ENCODE results near the gene LAMA1.

Gene LAMA1

DNA sequence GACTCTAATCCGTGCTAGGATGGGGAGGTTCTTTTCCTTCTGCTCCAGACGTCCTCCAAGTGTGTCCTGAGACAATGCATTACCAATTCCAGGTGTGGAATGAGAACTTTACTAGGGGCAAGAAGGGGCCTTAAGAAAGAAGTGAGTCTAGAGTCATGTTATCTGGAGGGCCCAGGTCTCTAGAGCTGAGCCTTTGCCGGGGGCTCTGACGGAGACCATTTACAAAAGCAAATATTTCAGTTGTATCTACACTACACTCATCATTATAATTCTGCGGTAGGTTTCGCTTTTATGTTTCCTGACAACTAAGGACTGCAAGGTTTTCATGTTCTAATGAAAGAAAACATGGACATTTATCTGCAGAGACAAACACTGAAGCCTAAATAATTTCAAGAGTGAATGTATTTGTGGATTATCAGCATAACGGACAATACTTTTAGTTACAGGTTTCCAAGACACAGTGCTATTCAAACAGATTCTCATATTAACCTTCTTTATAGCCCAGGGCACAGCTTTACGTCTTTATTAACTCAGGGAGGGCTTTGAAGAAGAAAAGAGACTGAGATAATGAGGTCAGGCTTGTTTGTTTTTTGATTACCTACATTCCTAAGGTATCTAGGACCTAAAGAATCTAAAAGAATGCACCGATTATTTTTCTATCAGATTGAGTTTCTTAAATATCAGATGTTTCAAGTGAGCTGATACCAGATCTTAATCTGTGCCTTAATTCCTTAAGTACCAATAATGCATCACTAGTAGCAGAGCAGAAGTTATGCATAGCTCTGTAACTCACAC lies 15.0 kb upstream of the LAMA1 start:
- Mint-ChIP-seq H3K27me3 (ENCODE audit: low read depth) (no peaks in the 10 kb centered on the region), H3K9me3 (peaks cover 17% of the 10 kb centered on the region), H3K27ac (no peak overlapping the region), H3K4me1 (ENCODE audit: low read depth) (no peaks in the 10 kb centered on the region), H3K4me3 (no peak overlapping the region), H3K36me3 (ENCODE audit: low read depth) (no peaks in the 10 kb centered on the region)
- DNase-seq (ENCODE audit: low spot score): no peak

DNA sequence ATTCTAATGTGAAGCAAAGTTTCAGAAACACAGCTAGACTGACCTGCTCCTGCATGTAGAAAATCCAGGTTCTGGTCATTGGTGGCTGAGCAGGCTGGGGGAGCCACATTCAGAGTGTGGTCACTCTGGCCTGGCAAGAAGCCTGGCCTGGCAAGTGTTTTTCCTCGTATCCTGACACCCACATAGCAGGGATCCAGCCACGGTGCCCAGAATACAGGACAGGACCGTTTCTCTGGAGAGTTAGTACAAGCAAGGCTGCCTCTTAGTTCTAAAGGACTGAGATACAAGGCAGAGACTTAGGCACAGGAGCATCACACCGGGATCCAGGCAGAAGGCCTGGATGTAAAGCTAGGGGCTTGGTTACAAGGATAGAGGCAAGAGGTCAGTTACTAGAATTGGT lies 4.8 kb upstream of the LAMA1 start:
- H3K9me3 Mint-ChIP-seq: peaks cover 10% of the 10 kb centered on the region
- H3K4me3 Mint-ChIP-seq: no peak overlapping the region
- H3K27me3 Mint-ChIP-seq (ENCODE audit: low read depth): peaks cover 11% of the 10 kb centered on the region
- no peaks in the 10 kb centered on the region for H3K36me3 Mint-ChIP-seq (ENCODE audit: low read depth)
- H3K27ac Mint-ChIP-seq: no peak overlapping the region
- no peaks in the 10 kb centered on the region for H3K4me1 Mint-ChIP-seq (ENCODE audit: low read depth)
- no peak for DNase-seq (ENCODE audit: low spot score)

DNA sequence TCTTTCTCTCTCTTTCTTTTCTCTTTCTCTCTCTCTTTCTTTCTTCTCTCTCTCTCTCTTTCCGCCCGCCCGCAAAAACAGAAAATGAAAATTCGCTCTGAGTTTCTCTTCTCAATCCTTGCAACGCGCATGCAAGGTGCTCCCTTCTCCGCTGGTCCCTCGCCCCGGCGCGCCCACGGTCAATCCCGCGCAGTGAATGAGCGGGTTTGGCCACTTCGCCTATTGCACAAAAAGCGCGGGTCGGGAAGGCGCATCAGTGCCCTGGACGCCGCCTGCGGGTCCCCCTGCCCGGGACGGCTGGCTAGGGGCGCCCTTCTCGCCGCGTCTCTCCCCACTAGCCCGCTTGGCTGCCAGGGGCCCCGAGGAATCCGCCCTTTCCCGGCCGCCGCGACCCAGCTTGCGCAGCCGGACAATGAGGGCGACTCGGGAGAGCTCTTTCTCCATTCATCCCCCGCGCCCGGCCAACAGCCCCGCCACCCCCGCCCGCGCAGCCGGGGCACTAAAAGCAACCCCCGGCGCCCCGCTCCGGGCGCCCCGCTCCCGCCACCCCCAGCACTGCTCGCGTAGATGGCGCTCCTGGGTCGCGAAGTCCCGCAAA lies 706 bp downstream of the LAMA1 start:
- H3K27ac Mint-ChIP-seq: no peak overlapping the region
- peaks cover 34% of the 10 kb centered on the region for H3K27me3 Mint-ChIP-seq (ENCODE audit: low read depth)
- no peaks in the 10 kb centered on the region for H3K36me3 Mint-ChIP-seq (ENCODE audit: low read depth)
- peak overlapping the region; percentile 5 for H3K4me3 Mint-ChIP-seq
- H3K4me1 Mint-ChIP-seq (ENCODE audit: low read depth): no peaks in the 10 kb centered on the region
- H3K9me3 Mint-ChIP-seq: no peaks in the 10 kb centered on the region
- no peak for DNase-seq (ENCODE audit: low spot score)

DNA sequence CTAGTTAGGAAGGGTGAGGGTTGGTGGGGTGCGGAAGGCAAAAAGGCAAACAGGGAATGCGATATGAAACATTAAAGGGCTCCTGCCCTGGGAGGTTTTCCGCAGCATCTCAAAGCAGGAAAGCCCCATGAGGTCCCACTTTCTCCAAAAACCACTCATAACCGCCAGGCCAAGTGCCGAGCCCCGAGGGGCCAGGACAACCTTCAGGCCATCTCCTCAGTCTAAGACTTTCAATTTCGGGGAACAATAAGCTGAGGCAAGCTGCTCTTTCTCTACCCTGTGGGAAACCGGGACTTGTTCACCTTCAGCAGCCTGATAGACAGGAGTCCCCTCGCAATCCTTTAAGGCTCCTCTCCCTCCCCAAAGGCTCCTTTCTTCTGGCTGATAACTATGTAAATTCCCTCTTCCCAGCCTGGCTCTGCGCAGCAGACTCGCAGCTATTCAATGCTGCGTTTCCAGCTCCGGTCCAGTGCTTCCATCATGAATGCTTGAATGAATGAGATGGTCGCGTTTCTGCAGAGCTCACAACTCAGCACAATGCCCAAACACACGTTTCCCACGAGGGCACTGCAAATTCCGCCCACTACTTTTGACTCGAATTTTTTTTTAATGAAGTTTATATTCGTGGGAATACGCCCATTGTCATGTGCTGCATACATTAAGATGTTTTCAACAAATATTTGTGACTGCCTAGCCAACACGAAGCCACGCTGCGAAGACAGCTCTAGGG lies 1.4 kb downstream of the LAMA1 start:
- peaks cover 34% of the 10 kb centered on the region for H3K27me3 Mint-ChIP-seq (ENCODE audit: low read depth)
- DNase-seq (ENCODE audit: low spot score): no peak
- H3K4me3 Mint-ChIP-seq: no peak overlapping the region

DNA sequence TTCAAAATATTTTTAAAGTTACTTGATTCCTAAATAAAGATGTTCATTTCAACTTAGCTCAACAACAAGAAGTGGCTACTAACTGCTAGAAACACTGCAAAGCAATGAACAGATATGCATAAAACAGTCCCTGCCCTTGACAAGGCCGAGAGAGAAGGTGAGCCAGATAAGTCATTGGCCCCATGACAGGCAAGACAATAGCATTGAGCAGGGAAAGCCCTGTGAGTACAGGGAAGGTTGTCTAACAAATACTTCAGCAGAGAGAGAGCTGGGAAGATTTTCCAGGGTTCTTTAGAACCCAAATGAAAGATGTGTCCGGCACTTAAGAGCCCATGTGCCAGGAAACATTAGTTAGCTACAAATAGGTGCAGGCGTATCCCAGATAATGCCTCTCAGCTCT lies 4.7 kb downstream of the LAMA1 start:
- DNase-seq (ENCODE audit: low spot score): no peak
- no peak overlapping the region for H3K4me3 Mint-ChIP-seq
- peaks cover 23% of the 10 kb centered on the region for H3K27me3 Mint-ChIP-seq (ENCODE audit: low read depth)
- H3K4me1 Mint-ChIP-seq (ENCODE audit: low read depth): no peaks in the 10 kb centered on the region
- no peaks in the 10 kb centered on the region for H3K36me3 Mint-ChIP-seq (ENCODE audit: low read depth)
- H3K27ac Mint-ChIP-seq: no peak overlapping the region
- H3K9me3 Mint-ChIP-seq: no peaks in the 10 kb centered on the region

More for the DNA sequence above, 1.4 kb downstream of the LAMA1 start:
- H3K27ac Mint-ChIP-seq: no peak overlapping the region
- no peaks in the 10 kb centered on the region for H3K4me1 Mint-ChIP-seq (ENCODE audit: low read depth)
- no peaks in the 10 kb centered on the region for H3K36me3 Mint-ChIP-seq (ENCODE audit: low read depth)
- H3K9me3 Mint-ChIP-seq: no peaks in the 10 kb centered on the region

DNA sequence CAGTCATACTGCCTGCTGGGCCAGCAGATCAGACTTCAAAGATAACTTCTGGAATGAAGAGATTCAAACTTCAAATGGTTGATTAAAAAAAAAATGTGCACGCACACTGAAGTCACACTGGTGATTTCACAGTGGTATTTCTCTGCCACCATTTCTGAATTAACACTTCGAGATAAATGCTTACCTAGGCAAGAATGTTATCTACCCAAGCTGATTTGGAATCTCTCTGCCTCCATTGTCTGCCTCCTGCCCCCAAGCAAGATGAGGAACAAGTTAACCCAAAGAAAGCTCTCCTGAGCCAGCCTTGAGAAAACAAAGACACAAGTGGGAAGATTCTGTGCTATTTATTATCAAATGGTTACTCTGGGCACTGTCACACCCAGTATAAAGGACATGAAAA lies 6.5 kb downstream of the LAMA1 start:
- no peak overlapping the region for H3K27ac Mint-ChIP-seq
- H3K36me3 Mint-ChIP-seq (ENCODE audit: low read depth): no peaks in the 10 kb centered on the region
- no peaks in the 10 kb centered on the region for H3K4me1 Mint-ChIP-seq (ENCODE audit: low read depth)
- H3K27me3 Mint-ChIP-seq (ENCODE audit: low read depth): peaks cover 16% of the 10 kb centered on the region
- no peaks in the 10 kb centered on the region for H3K9me3 Mint-ChIP-seq
- H3K4me3 Mint-ChIP-seq: no peak overlapping the region
- DNase-seq (ENCODE audit: low spot score): no peak

DNA sequence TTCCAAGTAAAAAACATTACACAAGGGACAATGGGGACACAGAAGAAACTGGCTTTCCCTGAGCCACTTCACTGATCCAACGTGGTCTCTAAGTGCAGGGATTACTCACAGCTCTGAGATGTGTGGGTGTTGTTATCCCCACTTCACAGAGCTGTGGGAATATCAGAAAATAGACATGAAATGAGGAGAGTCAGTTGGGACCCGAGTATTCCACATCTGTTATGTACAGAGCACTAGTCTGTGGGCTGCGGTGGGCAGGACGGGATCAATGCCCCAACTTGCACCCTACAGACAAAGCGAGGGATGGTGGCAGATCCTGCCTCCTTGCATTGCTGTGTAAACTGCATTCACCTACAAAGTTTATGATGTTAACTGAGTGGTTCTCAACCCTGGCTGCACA lies 11.7 kb downstream of the LAMA1 start:
- H3K4me1 Mint-ChIP-seq (ENCODE audit: low read depth): no peaks in the 10 kb centered on the region
- H3K9me3 Mint-ChIP-seq: peaks cover 12% of the 10 kb centered on the region
- H3K27ac Mint-ChIP-seq: no peak overlapping the region
- no peak overlapping the region for H3K4me3 Mint-ChIP-seq
- H3K36me3 Mint-ChIP-seq (ENCODE audit: low read depth): no peaks in the 10 kb centered on the region
- no peaks in the 10 kb centered on the region for H3K27me3 Mint-ChIP-seq (ENCODE audit: low read depth)
- DNase-seq (ENCODE audit: low spot score): no peak

DNA sequence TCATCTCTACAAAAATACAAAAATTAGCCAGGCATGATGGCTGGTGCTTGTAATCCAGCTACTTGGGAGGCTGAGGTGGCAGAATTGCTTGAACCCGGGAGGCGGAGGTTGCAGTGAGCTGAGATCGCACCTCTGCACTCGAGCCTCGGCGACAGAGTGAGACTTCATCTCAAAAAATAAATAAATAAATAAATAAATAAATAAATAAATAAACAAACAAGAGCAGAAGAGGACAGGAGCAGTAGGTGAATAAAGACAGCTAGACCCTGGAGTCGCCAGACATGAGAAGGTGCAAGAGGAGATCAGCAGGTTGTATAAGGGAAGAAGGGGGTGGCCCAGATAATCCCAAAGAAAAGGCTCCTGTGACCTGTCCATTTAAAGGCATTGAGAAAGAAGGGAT lies 12.3 kb downstream of the LAMA1 start:
- Mint-ChIP-seq H3K4me1 (ENCODE audit: low read depth) (no peaks in the 10 kb centered on the region), H3K27ac (no peak overlapping the region), H3K27me3 (ENCODE audit: low read depth) (no peaks in the 10 kb centered on the region), H3K4me3 (no peak overlapping the region), H3K9me3 (peaks cover 12% of the 10 kb centered on the region), H3K36me3 (ENCODE audit: low read depth) (no peaks in the 10 kb centered on the region)
- DNase-seq (ENCODE audit: low spot score): no peak

DNA sequence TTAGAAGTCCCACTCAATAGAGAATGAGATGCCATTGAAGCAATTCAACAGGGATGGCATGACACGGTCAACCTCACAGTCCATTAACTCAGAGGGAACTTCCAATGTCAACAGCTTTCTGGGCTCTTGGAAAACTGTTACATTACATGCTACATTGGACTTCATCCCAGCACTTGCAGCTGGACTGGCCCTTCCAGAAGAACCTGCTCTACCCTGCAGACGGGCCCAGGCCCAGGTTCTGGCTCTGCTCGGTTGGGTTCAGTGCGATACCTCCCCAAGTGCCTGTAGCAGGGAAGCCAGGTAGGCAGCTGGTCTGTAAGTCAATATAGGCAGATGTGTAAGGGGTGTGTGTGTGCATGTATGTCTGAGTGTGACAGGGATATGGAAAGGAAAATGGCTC lies 12.9 kb downstream of the LAMA1 start:
- H3K36me3 Mint-ChIP-seq (ENCODE audit: low read depth): no peaks in the 10 kb centered on the region

DNA sequence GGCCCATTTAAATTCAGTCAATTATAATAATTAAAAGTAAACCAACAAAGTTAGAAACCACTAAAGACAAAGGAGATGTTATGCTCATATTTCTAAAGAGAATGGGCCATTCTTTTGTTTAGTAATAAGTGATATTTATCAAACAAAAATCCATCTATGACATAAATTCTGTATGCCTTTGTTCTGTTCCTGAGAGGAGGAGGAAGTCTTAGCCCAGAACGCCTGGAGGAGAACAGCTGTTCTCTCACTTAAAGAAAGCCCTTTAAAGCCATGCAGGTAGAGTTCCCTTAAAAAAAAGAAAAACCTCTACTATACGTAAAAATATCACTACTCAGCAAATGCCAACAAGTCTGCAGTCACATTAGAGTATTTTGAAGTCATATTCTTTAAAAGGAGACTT lies 15.5 kb downstream of the LAMA1 start:
- Mint-ChIP-seq H3K36me3 (ENCODE audit: low read depth) (no peaks in the 10 kb centered on the region), H3K4me3 (no peak overlapping the region), H3K27me3 (ENCODE audit: low read depth) (no peaks in the 10 kb centered on the region), H3K27ac (no peak overlapping the region), H3K4me1 (ENCODE audit: low read depth) (no peaks in the 10 kb centered on the region), H3K9me3 (peaks cover 12% of the 10 kb centered on the region)
- DNase-seq (ENCODE audit: low spot score): no peak

More for the DNA sequence above, 12.9 kb downstream of the LAMA1 start:
- H3K27ac Mint-ChIP-seq: no peak overlapping the region
- peaks cover 12% of the 10 kb centered on the region for H3K9me3 Mint-ChIP-seq
- H3K4me1 Mint-ChIP-seq (ENCODE audit: low read depth): no peaks in the 10 kb centered on the region
- H3K27me3 Mint-ChIP-seq (ENCODE audit: low read depth): no peaks in the 10 kb centered on the region
- no peak overlapping the region for H3K4me3 Mint-ChIP-seq
- DNase-seq (ENCODE audit: low spot score): no peak

DNA sequence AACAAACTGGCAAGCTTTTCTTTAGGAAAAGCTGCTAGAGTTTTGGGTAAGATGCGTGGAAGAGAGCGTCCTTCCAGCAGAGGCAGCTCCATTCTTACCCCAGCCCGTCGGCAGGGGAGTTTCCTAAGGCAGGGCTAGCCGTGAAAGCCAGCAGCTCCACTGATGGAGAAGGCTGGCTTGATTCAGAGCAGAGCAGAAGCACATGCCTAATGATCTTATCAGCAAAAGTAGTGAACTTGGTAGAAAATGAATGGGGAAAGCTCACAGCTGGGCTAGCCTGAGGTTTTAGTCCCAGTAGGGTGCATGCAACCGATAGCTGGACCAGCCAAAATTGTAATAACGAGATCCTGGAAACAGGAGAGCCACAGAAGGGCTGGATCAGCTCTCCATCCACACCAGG lies 20.8 kb downstream of the LAMA1 start:
- Mint-ChIP-seq H3K9me3 (peaks cover 3% of the 10 kb centered on the region), H3K36me3 (ENCODE audit: low read depth) (no peaks in the 10 kb centered on the region), H3K27me3 (ENCODE audit: low read depth) (no peaks in the 10 kb centered on the region), H3K27ac (no peak overlapping the region), H3K4me3 (no peak overlapping the region), H3K4me1 (ENCODE audit: low read depth) (no peaks in the 10 kb centered on the region)
- DNase-seq (ENCODE audit: low spot score): no peak

DNA sequence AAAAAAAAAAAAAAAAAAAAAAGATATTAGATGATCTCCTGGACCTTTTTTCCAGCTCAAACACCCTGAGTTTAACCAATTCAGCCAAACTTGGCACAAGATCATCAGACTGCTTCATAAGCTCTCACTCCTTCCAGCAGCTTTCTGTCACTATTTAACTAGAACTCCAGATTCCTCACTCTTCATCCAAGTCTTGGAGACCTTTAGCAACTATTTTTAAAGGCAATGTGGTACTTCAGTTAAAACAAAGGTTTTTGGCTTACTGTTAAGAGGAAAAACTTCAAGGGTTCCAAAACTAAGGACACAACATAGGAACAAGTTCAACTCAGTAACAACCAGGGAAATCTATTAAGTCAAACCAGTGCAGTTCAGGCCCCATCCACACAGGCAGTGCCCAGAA lies 23.2 kb downstream of the LAMA1 start:
- Mint-ChIP-seq H3K9me3 (peaks cover 3% of the 10 kb centered on the region), H3K4me1 (ENCODE audit: low read depth) (no peaks in the 10 kb centered on the region), H3K36me3 (ENCODE audit: low read depth) (no peaks in the 10 kb centered on the region), H3K27me3 (ENCODE audit: low read depth) (no peaks in the 10 kb centered on the region), H3K4me3 (no peak overlapping the region), H3K27ac (no peak overlapping the region)
- no peak for DNase-seq (ENCODE audit: low spot score)

DNA sequence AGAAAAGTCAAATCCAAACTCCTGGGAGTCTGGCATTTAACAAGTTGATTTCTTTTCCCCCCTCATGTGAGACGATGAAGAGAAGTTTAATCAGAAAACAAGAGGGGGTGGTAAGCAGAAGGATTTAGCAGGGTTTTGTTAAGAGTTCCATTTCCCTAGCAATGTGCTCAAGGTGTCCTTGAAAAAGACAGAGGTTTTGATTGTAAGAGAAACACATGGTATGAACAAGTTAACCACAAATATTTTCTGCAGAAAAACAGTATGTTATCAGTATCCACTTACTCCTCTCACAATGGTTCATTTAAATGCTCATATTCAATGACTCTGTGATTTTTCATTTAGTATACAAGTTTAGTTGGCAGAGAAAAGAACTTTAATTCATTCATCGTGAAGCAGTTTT lies 26.8 kb downstream of the LAMA1 start:
- Mint-ChIP-seq H3K9me3 (peaks cover 8% of the 10 kb centered on the region), H3K36me3 (ENCODE audit: low read depth) (no peaks in the 10 kb centered on the region), H3K27ac (no peak overlapping the region), H3K4me3 (no peak overlapping the region), H3K27me3 (ENCODE audit: low read depth) (no peaks in the 10 kb centered on the region), H3K4me1 (ENCODE audit: low read depth) (no peaks in the 10 kb centered on the region)
- no peak for DNase-seq (ENCODE audit: low spot score)

DNA sequence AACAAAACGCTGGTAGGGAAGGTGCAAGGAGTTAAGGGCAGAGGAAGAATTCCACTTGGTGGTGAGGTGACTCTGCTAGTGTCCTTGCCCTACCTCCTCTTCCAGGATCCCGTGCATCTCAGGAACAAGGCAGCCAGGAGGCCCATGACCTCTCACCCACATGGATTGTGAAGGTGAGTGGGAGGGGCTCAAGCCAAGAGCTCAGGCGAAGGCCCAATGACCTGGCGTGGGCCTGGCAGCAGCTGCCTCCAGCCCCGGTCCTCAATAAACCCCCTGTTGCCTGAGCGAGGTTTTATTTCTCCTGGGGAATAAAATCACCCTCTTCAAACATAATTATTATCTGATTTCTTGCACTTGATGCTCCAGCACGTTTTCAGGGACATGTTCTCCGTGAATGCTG lies 28.2 kb downstream of the LAMA1 start:
- Mint-ChIP-seq H3K36me3 (ENCODE audit: low read depth) (no peaks in the 10 kb centered on the region), H3K27ac (no peak overlapping the region), H3K4me3 (no peak overlapping the region)

More for the DNA sequence above, 28.2 kb downstream of the LAMA1 start:
- H3K9me3 Mint-ChIP-seq: peaks cover 8% of the 10 kb centered on the region
- no peaks in the 10 kb centered on the region for H3K4me1 Mint-ChIP-seq (ENCODE audit: low read depth)
- no peaks in the 10 kb centered on the region for H3K27me3 Mint-ChIP-seq (ENCODE audit: low read depth)
- DNase-seq (ENCODE audit: low spot score): no peak

Data from T-helper 2 cell treated with Interferon-gamma antibody and Interleukin-4, amounts not matched to agents 5 μg/mL and 100 μg/mL, for 36 hours (primary cell).